GM13977 (cell line): ENCODE results near the gene MUC2.

ENCODE experiments used
- DNase-seq: peaks from one replicate; pipeline ENCODE4 v3.0.0; 2012; ENCODE audit warnings: low spot score
- in situ Hi-C: fragments of 300-500 bp; cut with MboI; formaldehyde crosslinking; loops from one replicate; pipeline ENCODE4 v1.12.0; 2022; ENCODE audit warnings: low sequenced_read_pairs, low pct_unique_long_range_greater_than_20kb, mixed read lengths, inconsistent platforms; ENCODE audit not compliant: unreplicated experiment
- TF ChIP-seq, protein P1 (sequence below): IDR thresholded peaks from 2 replicates; pipeline ENCODE4 v1.5.1; 2012; ENCODE audit warnings: mild to moderate bottlenecking, control low read depth; ENCODE audit not compliant: insufficient read depth; ENCODE audit errors: extremely low read depth, missing control alignments

Gene MUC2

DNA sequence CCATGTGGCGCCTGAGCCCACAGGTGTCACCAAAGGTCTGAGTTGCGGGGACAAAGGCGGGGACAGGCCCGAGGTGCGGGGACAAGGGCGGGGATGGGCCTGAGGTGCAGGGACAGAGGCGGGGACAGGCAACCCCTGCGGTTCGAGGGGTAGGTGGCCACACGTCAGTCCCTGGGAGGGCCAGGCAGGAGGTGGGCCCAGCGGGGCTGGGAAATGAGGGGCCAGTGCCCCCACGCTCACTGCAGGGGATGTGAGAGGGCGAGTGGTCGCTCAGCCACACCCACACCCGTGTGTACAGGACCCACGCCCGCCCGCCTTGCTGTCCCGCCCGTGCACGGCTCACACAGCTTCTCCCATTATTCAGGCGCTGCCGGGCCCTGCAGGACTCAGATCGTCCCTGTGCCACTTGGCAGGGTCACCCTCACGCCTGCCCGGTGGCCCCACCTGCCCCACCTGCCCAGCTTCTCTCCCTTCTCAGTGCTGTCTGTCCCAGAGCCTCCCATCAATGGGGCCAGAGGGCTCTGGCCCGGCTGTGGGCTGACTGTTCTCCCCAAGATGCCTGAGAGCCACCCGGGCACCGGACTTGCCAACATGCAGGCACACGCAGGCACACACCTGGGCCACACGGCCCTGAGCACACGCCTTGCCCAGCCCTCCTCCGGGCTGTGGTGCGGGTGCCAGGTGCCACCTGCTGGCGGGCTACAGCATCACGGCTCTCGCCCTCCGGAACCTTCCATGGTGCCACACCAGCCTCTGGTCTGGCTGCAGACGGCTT is 23.9 kb upstream of the MUC2 start:
- in situ Hi-C loops: no loop called here
- DNase-seq: peak; percentile 95

DNA sequence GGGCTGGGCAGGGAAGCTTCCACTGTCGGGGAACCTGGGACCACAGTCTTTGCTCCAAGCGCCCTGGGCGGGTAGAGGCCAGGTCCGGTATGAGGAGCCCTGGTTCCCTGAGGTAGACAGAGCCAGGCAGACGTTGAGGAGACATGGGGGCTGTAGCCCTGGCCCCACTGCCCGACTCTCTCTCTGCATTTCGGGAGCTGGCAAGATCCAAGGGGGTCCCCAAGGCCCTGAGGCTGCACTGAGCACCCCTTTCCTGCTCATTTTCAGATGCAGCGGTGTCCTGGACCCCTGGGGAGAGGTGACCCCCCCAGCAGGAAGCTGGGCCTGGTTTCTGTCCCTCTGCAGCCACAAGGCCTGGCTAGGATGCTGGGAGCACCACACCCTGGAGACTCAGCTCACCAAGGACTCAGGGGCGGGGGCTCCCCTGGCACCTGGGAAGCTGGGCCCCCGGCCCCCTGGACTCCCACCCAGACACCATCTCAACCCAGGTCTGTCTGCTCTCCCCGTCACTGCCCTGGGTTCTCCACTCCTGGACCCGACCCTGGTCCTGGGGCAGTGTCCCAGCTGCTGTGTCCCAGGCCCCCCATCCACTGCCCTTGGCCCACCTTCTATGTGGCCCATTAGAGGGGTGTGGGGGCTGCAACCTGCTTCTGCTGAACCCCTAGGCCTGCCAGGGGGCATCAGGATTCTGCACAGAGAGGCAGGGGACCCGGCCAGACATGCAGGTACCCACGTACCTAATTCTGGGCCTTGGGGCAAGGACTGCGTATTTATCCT is 23.1 kb upstream of the MUC2 start:
- TF ChIP-seq, protein P1, sequence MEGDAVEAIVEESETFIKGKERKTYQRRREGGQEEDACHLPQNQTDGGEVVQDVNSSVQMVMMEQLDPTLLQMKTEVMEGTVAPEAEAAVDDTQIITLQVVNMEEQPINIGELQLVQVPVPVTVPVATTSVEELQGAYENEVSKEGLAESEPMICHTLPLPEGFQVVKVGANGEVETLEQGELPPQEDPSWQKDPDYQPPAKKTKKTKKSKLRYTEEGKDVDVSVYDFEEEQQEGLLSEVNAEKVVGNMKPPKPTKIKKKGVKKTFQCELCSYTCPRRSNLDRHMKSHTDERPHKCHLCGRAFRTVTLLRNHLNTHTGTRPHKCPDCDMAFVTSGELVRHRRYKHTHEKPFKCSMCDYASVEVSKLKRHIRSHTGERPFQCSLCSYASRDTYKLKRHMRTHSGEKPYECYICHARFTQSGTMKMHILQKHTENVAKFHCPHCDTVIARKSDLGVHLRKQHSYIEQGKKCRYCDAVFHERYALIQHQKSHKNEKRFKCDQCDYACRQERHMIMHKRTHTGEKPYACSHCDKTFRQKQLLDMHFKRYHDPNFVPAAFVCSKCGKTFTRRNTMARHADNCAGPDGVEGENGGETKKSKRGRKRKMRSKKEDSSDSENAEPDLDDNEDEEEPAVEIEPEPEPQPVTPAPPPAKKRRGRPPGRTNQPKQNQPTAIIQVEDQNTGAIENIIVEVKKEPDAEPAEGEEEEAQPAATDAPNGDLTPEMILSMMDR: no peak
- no peak for DNase-seq
- in situ Hi-C loops: no loop called here

More for the DNA sequence above, 23.9 kb upstream of the MUC2 start:
- TF ChIP-seq, protein P1: peak; percentile 99

DNA sequence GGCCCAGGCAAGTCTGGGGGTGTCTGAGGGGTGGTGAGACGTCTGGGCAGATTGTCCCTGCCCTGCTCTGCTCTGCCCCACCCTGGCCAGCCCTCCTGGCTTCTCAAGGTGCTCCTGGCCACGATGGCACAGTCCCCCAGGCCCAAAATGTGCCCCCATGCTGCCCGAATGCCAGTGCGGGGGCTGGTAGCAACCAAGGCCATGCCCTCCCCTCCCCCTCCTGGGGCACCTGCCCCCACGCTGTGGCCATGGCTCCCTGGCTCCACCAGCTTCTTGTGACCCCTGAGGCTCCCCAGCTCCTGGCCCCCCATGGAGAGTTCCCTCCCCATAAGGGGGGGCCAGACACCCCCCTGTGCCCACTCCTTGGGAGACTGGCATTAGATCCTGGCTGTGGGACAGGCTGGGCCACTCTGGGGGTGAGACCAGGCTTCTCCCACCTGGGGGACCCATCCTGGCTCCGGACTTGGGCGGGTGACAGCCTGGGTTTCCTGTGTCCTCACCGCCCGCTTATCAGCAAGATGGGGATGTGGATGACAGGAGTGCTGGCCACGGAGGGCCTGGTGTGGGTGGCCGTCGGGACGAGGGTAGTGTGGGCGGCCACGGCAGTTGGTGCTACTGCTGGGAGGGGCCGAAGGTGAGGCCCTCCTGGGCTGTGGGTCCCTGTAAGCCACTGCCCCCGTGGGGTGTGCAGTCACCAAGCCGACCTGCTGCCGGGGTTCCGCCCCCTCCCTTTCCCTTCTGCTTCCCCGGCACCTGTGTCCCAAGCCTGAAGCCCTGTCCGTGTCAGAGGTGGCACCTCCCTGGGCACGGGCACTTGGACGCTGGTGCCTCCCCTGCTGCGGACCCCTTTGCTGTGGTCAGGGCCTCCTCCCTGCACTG is 22.3 kb upstream of the MUC2 start:
- in situ Hi-C loops: no loop called here
- no peak for DNase-seq
- TF ChIP-seq, protein P1: no peak

DNA sequence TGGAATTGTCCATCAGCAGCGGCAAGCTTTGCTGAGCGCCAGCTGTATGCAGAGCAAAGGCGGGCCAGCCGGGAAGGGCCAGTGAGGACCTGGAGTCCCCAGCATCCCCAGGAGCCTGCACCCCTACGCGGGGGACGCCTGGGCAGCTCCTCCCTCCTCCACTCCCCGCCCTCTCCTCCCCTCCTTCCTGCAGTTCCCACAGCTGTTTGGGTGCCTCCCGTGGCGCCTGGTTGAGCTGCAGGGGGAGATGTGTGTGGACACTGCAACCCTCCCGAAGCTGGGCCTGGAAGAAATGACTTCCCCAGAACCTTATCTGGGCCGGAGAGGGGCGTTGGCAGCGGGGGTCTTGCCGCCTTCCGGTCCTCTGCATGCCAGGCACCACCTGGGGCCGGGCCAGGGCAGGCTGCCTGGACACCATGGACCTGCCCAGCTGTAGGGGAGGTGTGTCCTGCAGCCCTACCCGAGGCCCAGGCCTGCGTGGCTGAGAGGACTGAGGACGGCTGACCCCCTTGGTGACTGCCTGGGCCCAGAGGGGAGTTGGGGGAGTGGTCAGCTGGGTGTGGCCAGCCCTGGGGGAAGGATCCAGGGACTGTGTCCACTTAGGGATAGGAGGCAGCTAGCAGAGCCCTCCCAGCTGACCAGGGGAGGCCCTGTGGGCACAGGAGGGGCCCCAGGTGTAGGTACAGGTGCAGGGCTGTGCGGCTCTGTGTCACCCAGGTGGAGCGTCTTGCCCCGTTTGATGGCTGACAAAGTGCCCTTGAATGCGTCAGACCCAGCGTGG is 21.4 kb upstream of the MUC2 start:
- in situ Hi-C loops: no loop called here
- TF ChIP-seq, protein P1: no peak

DNA sequence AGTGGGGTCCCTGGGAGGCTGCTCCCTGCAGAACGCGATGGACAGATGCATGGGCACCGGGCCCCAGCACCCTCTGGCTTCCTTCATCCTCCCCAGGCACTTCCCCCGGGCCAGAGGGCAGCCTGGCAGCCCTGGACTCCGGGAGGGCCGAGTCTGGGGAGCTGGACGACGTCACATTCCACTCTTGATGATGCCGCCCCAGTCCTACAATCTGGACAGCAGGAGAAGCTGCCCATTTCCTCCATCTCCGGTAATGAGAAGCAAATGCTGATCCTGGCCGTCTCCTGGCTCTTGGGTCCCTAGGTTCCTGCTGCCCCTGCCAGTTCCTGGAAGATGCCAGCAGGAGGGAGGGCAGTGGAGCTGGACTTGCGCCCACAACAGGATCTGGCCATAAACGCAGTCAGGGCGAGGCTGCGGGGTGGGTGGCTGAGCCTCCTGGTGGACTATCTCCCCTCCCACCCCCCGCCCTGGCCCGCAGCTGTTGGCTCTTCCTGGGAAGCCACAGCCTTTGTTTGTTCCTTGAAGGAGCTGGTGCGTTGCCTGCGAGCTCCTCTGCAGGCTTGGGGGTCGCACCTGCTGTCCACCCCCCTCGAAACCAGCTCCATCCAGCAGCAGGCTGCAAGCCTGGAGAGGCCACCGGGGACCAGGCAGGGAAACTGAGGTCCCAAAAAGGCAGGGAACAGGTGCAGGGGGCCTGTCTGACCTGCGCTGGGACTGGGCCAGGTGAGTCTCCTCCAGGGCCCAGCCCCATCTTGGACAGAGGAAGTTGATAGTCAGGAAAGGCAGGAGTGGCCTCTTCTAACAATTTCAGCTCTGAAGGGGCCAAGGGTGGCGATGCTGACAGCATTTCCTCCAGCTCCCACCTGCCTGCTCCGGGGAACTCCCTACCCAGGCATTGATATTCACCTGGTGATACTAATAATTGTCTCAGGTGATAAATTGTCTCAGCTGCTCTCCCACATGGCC is 20.2 kb upstream of the MUC2 start:
- TF ChIP-seq, protein P1: no peak
- in situ Hi-C loops: no loop called here
- DNase-seq: no peak

More for the DNA sequence above, 21.4 kb upstream of the MUC2 start:
- DNase-seq: no peak
